A549 (cell line): ENCODE data around the gene PPP1R15A. TPM values are rescaled to one million over a fixed set of nuclear protein-coding genes. Genes with fewer than 3 reads are reported as not detected.
A peak's percentile ranks its signal among the peaks of the same experiment; 100 is the strongest.
"Not testable (repeated sequence)": the region's sequence is repeated elsewhere in the genome, so short reads cannot be mapped to it uniquely, and the experiment has no call there.

Experiments
- ATAC-seq, 2 experiments: fragments of 200-7000 bp in 1 of 2; fragments of >200 bp in 1 of 2; cut with Nextera tagmentation in 1 of 2; cut with Tn5 transposase in 1 of 2; 3 replicates each; pipeline versions ENCODE4 v1.8.0 to v1.9.1; 2018 to 2020; ENCODE audit warnings: mild to moderate bottlenecking in 1 of 2, moderate library complexity in 1 of 2
- CTCF ChIA-PET: fragments of 300-600 bp; sonication (Branson Sonifier 250); formaldehyde crosslinking; extraction: SDS; loops from one replicate; lab custom pipeline; 2021; ENCODE audit warnings: antibody characterized with exemption, inconsistent platforms; lab: Yijun Ruan, JAX
- POLR2A ChIA-PET: fragments of 350-600 bp; formaldehyde crosslinking; extraction: SDS; loops from one replicate; lab custom pipeline; 2021; ENCODE audit warnings: antibody characterized with exemption, inconsistent platforms; lab: Yijun Ruan, JAX
- DNase-seq, 2 experiments: peaks; one replicate each; pipeline versions ENCODE4 v3.0.0 to v3.0.0-alpha.2; 2011 to 2016; ENCODE audit warnings: low read depth in 1 of 2, low spot score in 1 of 2
- FAIRE-seq: peaks from 2 replicates; lab custom pipeline; 2011; peaks lifted over from hg19 to GRCh38; lab: Jason Lieb, UNC
- H3K27ac ChIP-seq, 2 experiments: fragments of >200 bp; sonication (Bioruptor Twin); formaldehyde crosslinking; 3 replicates each; pipeline ENCODE4 v1.5.1; 2016 to 2017
- H3K4me1 ChIP-seq: fragments of >200 bp; sonication (Bioruptor Twin); formaldehyde crosslinking; 3 replicates; pipeline ENCODE4 v1.6.1; 2016
- H3K4me2 ChIP-seq: fragments of >200 bp; sonication (Bioruptor Twin); formaldehyde crosslinking; 3 replicates; pipeline ENCODE4 v1.6.1; 2016
- H3K4me3 ChIP-seq: fragments of >200 bp; sonication (Bioruptor Twin); formaldehyde crosslinking; 3 replicates; pipeline ENCODE4 v1.5.1; 2016
- H3K9me3 ChIP-seq: fragments of >200 bp; sonication (Bioruptor Twin); formaldehyde crosslinking; 3 replicates; pipeline ENCODE4 v1.6.1; 2016
- ATOH8 ChIP-seq: fragments of 250-450 bp; sonication (Bioruptor Pico); IDR thresholded peaks from 2 replicates; pipeline ENCODE4 v1.5.0; 2020; ENCODE audit warnings: low read depth, mild to moderate bottlenecking, moderate library complexity
- CBX2 ChIP-seq: fragments of 200-600 bp; sonication (generic); IDR thresholded peaks from 2 replicates; pipeline ENCODE4 v1.6.1; 2016; ENCODE audit warnings: low read depth, mild to moderate bottlenecking, borderline replicate concordance
- CEBPB ChIP-seq, 2 experiments: fragments of >200 bp in 1 of 2; sonication (Bioruptor Twin) in 1 of 2; formaldehyde crosslinking in 1 of 2; IDR thresholded peaks; 2 replicates each; pipeline ENCODE4 v1.6.1; 2012 to 2016
- CHD2 ChIP-seq: fragments of 150-350 bp; IDR thresholded peaks from 2 replicates; pipeline ENCODE4 v1.6.1; 2014; ENCODE audit warnings: low read length; ENCODE audit not compliant: partially characterized antibody
- CHD4 ChIP-seq: fragments of 200-600 bp; sonication (generic); IDR thresholded peaks from 2 replicates; pipeline ENCODE4 v1.6.1; 2016; ENCODE audit warnings: antibody characterized with exemption, mild to moderate bottlenecking, borderline replicate concordance
- CTCF ChIP-seq: fragments of >200 bp; sonication (Bioruptor Twin); formaldehyde crosslinking; IDR thresholded peaks from 3 replicates; pipeline ENCODE4 v1.5.1; 2016
- ESRRA ChIP-seq: fragments of 150-350 bp; IDR thresholded peaks from 2 replicates; pipeline ENCODE4 v1.6.1; 2014; ENCODE audit warnings: mild to moderate bottlenecking, low read length, borderline replicate concordance
- FOXS1 ChIP-seq: fragments of 250-450 bp; sonication (Bioruptor Pico); IDR thresholded peaks from 2 replicates; pipeline ENCODE4 v1.5.0; 2020; ENCODE audit warnings: mild to moderate bottlenecking, moderate library complexity
- HES2 ChIP-seq: fragments of >200 bp; sonication (Bioruptor Twin); formaldehyde crosslinking; IDR thresholded peaks from 2 replicates; pipeline ENCODE4 v1.6.1; 2016
- HMGXB4 ChIP-seq: fragments of 250-450 bp; sonication (Bioruptor Pico); IDR thresholded peaks from 2 replicates; pipeline ENCODE4 v1.5.0; 2021; ENCODE audit warnings: mild to moderate bottlenecking, moderate library complexity, borderline replicate concordance
- HOXB13 ChIP-seq: fragments of 250-450 bp; sonication (Bioruptor Pico); IDR thresholded peaks from 2 replicates; pipeline ENCODE4 v1.5.0; 2020; ENCODE audit warnings: low read depth, mild to moderate bottlenecking, moderate library complexity
- JUNB ChIP-seq: fragments of >200 bp; sonication (Bioruptor Twin); formaldehyde crosslinking; IDR thresholded peaks from 2 replicates; pipeline ENCODE4 v1.6.1; 2016
- KDM5A ChIP-seq: fragments of 200-600 bp; sonication (generic); IDR thresholded peaks from 2 replicates; pipeline ENCODE4 v1.6.1; 2016; ENCODE audit warnings: antibody characterized with exemption, mild to moderate bottlenecking
- MAX ChIP-seq: IDR thresholded peaks from 2 replicates; pipeline ENCODE4 v1.6.1; 2012
- MYC ChIP-seq: IDR thresholded peaks from 2 replicates; pipeline ENCODE4 v1.6.1; 2012; ENCODE audit warnings: mild to moderate bottlenecking, inconsistent platforms, low read length, improper control_type of control experiment, borderline replicate concordance
- NR3C1 ChIP-seq: fragments of >200 bp; sonication (Bioruptor Twin); formaldehyde crosslinking; IDR thresholded peaks from 3 replicates; pipeline ENCODE4 v1.6.1; 2017
- PHF8 ChIP-seq: fragments of 200-600 bp; sonication (generic); IDR thresholded peaks from 2 replicates; pipeline ENCODE4 v1.6.1; 2016; ENCODE audit warnings: low read depth, mild to moderate bottlenecking, antibody characterized with exemption, moderate library complexity, borderline replicate concordance
- POLR2AphosphoS2 ChIP-seq: conservative IDR thresholded peaks from 2 replicates; pipeline ENCODE4 v1.6.1; 2012; ENCODE audit warnings: low read length, improper control_type of control experiment, inconsistent platforms
- RCOR1 ChIP-seq: fragments of 150-350 bp; IDR thresholded peaks from 2 replicates; pipeline ENCODE4 v1.6.1; 2014; ENCODE audit warnings: antibody characterized with exemption, low read length, low read depth
- SREBF2 ChIP-seq: fragments of 450-650 bp; IDR thresholded peaks from 2 replicates; pipeline ENCODE4 v1.6.1; 2014; ENCODE audit warnings: mild to moderate bottlenecking, moderate library complexity
- TP53 ChIP-seq: fragments of 250-450 bp; sonication (Bioruptor Pico); IDR thresholded peaks from 2 replicates; pipeline ENCODE4 v1.5.0; 2021; ENCODE audit warnings: mild to moderate bottlenecking, moderate library complexity
- ZC3H11A ChIP-seq: fragments of 450-650 bp; IDR thresholded peaks from 2 replicates; pipeline ENCODE4 v1.6.1; 2014; ENCODE audit warnings: antibody characterized with exemption, mild to moderate bottlenecking
- ZNF302 ChIP-seq: fragments of 250-450 bp; sonication (Bioruptor Pico); IDR thresholded peaks from 2 replicates; pipeline ENCODE4 v1.9.0; 2021; ENCODE audit warnings: inconsistent platforms, mild to moderate bottlenecking, moderate library complexity
- WGBS: methylation state at CpG from one replicate; pipeline ENCODE4 v1.1.6; 2017; ENCODE audit errors: missing lambda C conversion rate; 5-methylcytosine and 5-hydroxymethylcytosine counted together
- polyA plus RNA-seq, 4 experiments: library from polyadenylated mRNA; depleted of rRNA in 3 of 4; stranded (reverse); fragments of >200 nt; fragmentation: RNase III in 1 of 4; extraction: RNeasy Plus Mini Kit Qiagen cat#74134 plus additional on column Dnase treatment in 1 of 4; gene quantifications; 2 replicates in 3 of 4; 3 replicates in 1 of 4; pipeline ENCODE4 v1.2.3, GENCODE V29; 2011 to 2017

The PPP1R15A gene
- polyA plus RNA-seq, 2 of the 4 experiments (the other 2 are of a cell fraction): 29.7 to 74.2 TPM

GRCh38 chr19:48918801-48919247 lies 46.6 kb downstream of the PPP1R15A start (continued):
- TF ChIP-seq CTCF: no peak

GRCh38 chr19:48919271-48919670 lies 47.0 kb downstream of the PPP1R15A start:
- not testable (repeated sequence) for FAIRE-seq

GRCh38 chr19:48920949-48921348 lies 48.7 kb downstream of the PPP1R15A start:
- WGBS: 83% methylated on average over 10 of the region's 10 CpGs
- no peak for DNase-seq
- no peak for ATAC-seq
- POLR2A ChIA-PET: no interaction called here
- Histone ChIP-seq H3K4me2 (no peak overlapping the region), H3K9me3 (no peaks in the 10 kb centered on the region), H3K4me3 (no peak overlapping the region), H3K27ac (no peak overlapping the region), H3K4me1 (peaks cover 21% of the 10 kb centered on the region)
- FAIRE-seq: no peak
- CTCF ChIA-PET: interaction anchor here (0.7 to 1.1 kb wide), 4 partner anchors 8 to 133 kb away, joined by 3 to 4 read pairs (median 3); no protein-coding TSS in a partner anchor
- TF ChIP-seq CEBPB (IDR thresholded peaks at IDR 0.05) (no peak), ZC3H11A (no peak), CHD4 (no peak), RCOR1 (no peak), PHF8 (no peak), HMGXB4 (CRISPR knock-in tag) (no peak), FOXS1 (CRISPR knock-in tag) (no peak), ATOH8 (CRISPR knock-in tag) (no peak)
- TF ChIP-seq, all 56 proteins: peak for 0

More at GRCh38 chr19:48919271-48919670, 47.0 kb downstream of the PPP1R15A start:
- CTCF ChIA-PET: interaction anchor here (1.0 to 8.3 kb wide), 6 partner anchors 9 to 131 kb away, joined by 3 to 48 read pairs (median 6); partner anchors contain the start of gene NUCB1
- POLR2A ChIA-PET: interaction anchor here (0.5 to 1.0 kb wide), 3 partner anchors 14 to 47 kb away, joined by 3 to 5 read pairs (median 3); partner anchors contain the start of genes NUCB1 and PPP1R15A
- 95% methylated on average over 8 of the region's 8 CpGs for WGBS
- not testable (repeated sequence) for H3K4me1 ChIP-seq, H3K27ac ChIP-seq, DNase-seq, H3K9me3 ChIP-seq, H3K4me3 ChIP-seq, H3K4me2 ChIP-seq, ATAC-seq
- peak; percentile 83 for TF ChIP-seq ZC3H11A

GRCh38 chr19:48921721-48922500 lies 49.7 kb downstream of the PPP1R15A start:
- no peak for ATAC-seq
- CTCF ChIA-PET: interaction anchor here (0.5 to 5.9 kb wide), 13 partner anchors 9 to 380 kb away, joined by 3 to 36 read pairs (median 3); partner anchors contain the start of gene BAX
- 89% methylated on average over 12 of the region's 12 CpGs for WGBS

More at GRCh38 chr19:48921721-48922500, 49.7 kb downstream of the PPP1R15A start:
- Histone ChIP-seq H3K9me3 (no peaks in the 10 kb centered on the region), H3K4me3 (no peak overlapping the region), H3K4me1 (peaks cover 31% of the 10 kb centered on the region), H3K27ac (peak overlapping the region in 1 of 2 experiments; percentile 10; a peak in 1 of 6 replicates), H3K4me2 (no peak overlapping the region)
- TF ChIP-seq ATOH8 (CRISPR knock-in tag) (no peak), CHD2 (no peak), CBX2 (no peak), MAX (no peak), ZC3H11A (no peak), ZNF302 (CRISPR knock-in tag) (no peak), ESRRA (no peak), JUNB (no peak), MYC (no peak), PHF8 (no peak), NR3C1 (no peak), HOXB13 (CRISPR knock-in tag) (no peak), POLR2AphosphoS2 (no peak), TP53 (CRISPR knock-in tag) (no peak), HES2 (no peak), SREBF2 (no peak), FOXS1 (CRISPR knock-in tag) (no peak), KDM5A (no peak)
- no peak for FAIRE-seq
- POLR2A ChIA-PET: no interaction called here
- DNase-seq: no peak
